Cardiac fibroblast (primary cell): Measurements from ENCODE around the gene RNF10.
"Not testable (repeated sequence)": the region's sequence is repeated elsewhere in the genome, so short reads cannot be mapped to it uniquely, and the experiment has no call there.

ENCODE experiments used
- DNase-seq, 2 donors: peaks; one replicate each; pipeline versions ENCODE4 v3.0.0 to v3.0.0-alpha.2; 2010; ENCODE audit warnings: low read depth in 2 of 2
- H3K4me3 ChIP-seq, 2 donors: replicated peaks in 1 of 2; 1 replicate in 1 of 2; 2 replicates in 1 of 2; pipeline ENCODE4 v1.5.1; 2011; ENCODE audit warnings: low read depth in 2 of 2, low read length in 2 of 2, mild to moderate bottlenecking in 2 of 2, moderate library complexity in 1 of 2
- CTCF ChIP-seq: IDR thresholded peaks from one replicate; pipeline ENCODE4 v1.5.1; 2011; ENCODE audit warnings: low read depth, mild to moderate bottlenecking, low read length, inconsistent platforms

Gene RNF10

GRCh38 chr12:120610560-120610959, 76.4 kb downstream of the RNF10 start:
- H3K4me3 ChIP-seq = no peak overlapping the region
- no peak for TF ChIP-seq CTCF

GRCh38 chr12:120611534-120611933, 77.4 kb downstream of the RNF10 start:
- DNase-seq = not testable (repeated sequence)

More at GRCh38 chr12:120610560-120610959, 76.4 kb downstream of the RNF10 start:
- DNase-seq = no peak

GRCh38 chr12:120614848-120615247, 80.7 kb downstream of the RNF10 start:
- no peak overlapping the region for H3K4me3 ChIP-seq
- DNase-seq = no peak
- no peak for TF ChIP-seq CTCF

More at GRCh38 chr12:120611534-120611933, 77.4 kb downstream of the RNF10 start:
- H3K4me3 ChIP-seq = not testable (repeated sequence)

GRCh38 chr12:120617193-120617592, 83.0 kb downstream of the RNF10 start:
- DNase-seq, H3K4me3 ChIP-seq: not testable (repeated sequence)

GRCh38 chr12:120617767-120618166, 83.6 kb downstream of the RNF10 start:
- not testable (repeated sequence) for H3K4me3 ChIP-seq, DNase-seq

- no peak for DNase-seq
- H3K4me3 ChIP-seq = no peak overlapping the region
- no peak for TF ChIP-seq CTCF
Observed at GRCh38 chr12:120618954-120619615, 84.9 kb downstream of the RNF10 start.

GRCh38 chr12:120620624-120621023, 86.5 kb downstream of the RNF10 start:
- DNase-seq = no peak
- TF ChIP-seq CTCF = no peak
- H3K4me3 ChIP-seq = no peak overlapping the region

- TF ChIP-seq CTCF = no peak
- H3K4me3 ChIP-seq = no peak overlapping the region
- DNase-seq = peak in 1 of 2 donors; percentile 31
Observed at GRCh38 chr12:120625557-120626419, 91.6 kb downstream of the RNF10 start.
